ENCODE data around the gene UPK1A.
"Not testable (repeated sequence)": the region's sequence is repeated elsewhere in the genome, so short reads cannot be mapped to it uniquely, and the experiment has no call there.

Gene UPK1A

DNA sequence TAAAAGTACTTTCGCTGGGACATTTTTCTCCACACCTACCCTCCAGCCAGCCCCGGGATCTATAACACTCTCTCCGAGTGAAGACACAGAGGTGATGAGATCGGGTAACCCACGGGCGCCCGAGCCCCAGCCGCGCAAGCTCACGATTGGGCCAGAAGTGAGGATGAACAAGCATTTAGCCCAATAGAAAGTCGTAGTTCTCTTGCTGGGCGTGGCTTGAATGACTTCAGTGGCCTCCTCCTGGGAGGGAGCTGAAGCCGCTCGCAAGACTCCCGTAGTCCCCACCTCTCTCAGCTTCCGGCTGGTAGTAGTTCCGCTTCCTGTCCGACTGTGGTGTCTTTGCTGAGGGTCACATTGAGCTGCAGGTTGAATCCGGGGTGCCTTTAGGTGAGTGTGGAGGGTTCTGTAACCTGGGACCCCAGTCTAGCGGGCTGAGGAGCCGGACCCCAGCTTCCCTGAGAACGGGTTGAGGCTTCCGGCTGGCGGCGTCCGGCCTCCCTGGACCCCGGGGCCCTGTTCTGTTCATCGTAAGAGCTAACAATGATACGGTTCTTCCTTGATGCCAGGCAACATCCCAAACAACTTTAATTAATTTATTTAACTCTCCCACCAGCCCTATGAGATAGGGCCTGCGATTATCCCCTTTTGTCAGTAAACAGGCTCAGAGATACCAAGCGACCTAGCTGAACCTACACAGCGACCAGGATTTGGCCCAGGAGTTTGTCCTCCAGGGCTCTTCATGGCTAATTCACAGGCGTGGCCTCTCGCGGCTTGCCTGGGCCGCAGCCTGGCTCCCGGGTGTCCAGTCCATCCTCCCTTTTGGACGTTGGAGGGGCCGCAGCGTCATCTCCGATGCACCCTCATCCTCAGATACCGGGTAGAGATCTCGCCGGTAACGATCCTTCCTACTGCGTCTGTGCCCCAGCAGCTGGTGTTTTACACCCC, 18.0 kb upstream of the UPK1A start, which contains the start of gene COX6B1:
TSS of gene COX6B1 (plus strand) at position 307 of the 945 bp plus-strand sequence. CDS start 2,921 bp downstream, outside the sequence.
- no peaks in the 10 kb centered on the region for H3K9me3 ChIP-seq (ENCODE audit: insufficient read depth, low read length)
- peak within 1 kb of the TSS; percentile 84 for H3K9ac ChIP-seq (ENCODE audit: low read length)
- peaks cover 8% of the 10 kb centered on the region for H3K36me3 ChIP-seq (replicated peaks; ENCODE audit: low read depth, low read length)
- H3K4me3 ChIP-seq (ENCODE audit: low read length): peak within 1 kb of the TSS; percentile 91
- peak within 1 kb of the TSS; percentile 6; the same call in 1 of the 2 replicates for H2AFZ ChIP-seq (ENCODE audit: low read depth, low read length)
- no peak for TF ChIP-seq EZH2phosphoT487 (IDR thresholded peaks at IDR 0.05; ENCODE audit: low read depth)
- TF ChIP-seq, protein P1, sequence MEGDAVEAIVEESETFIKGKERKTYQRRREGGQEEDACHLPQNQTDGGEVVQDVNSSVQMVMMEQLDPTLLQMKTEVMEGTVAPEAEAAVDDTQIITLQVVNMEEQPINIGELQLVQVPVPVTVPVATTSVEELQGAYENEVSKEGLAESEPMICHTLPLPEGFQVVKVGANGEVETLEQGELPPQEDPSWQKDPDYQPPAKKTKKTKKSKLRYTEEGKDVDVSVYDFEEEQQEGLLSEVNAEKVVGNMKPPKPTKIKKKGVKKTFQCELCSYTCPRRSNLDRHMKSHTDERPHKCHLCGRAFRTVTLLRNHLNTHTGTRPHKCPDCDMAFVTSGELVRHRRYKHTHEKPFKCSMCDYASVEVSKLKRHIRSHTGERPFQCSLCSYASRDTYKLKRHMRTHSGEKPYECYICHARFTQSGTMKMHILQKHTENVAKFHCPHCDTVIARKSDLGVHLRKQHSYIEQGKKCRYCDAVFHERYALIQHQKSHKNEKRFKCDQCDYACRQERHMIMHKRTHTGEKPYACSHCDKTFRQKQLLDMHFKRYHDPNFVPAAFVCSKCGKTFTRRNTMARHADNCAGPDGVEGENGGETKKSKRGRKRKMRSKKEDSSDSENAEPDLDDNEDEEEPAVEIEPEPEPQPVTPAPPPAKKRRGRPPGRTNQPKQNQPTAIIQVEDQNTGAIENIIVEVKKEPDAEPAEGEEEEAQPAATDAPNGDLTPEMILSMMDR (IDR thresholded peaks at IDR 0.05; ENCODE audit: low read depth, low read length): no peak
- H3K79me2 ChIP-seq (ENCODE audit: low read length): peaks cover 31% of the 10 kb centered on the region
- H3K4me1 ChIP-seq (ENCODE audit: low read length): peaks cover 11% of the 10 kb centered on the region
- H3K27ac ChIP-seq (ENCODE audit: low read length): peak within 1 kb of the TSS; percentile 25
- no peaks in the 10 kb centered on the region for H3K27me3 ChIP-seq (ENCODE audit: low read depth, low read length)
- H3K4me2 ChIP-seq (ENCODE audit: low read length): peak within 1 kb of the TSS; percentile 99
- no peaks in the 10 kb centered on the region for H4K20me1 ChIP-seq (ENCODE audit: insufficient read depth, low read length)

DNA sequence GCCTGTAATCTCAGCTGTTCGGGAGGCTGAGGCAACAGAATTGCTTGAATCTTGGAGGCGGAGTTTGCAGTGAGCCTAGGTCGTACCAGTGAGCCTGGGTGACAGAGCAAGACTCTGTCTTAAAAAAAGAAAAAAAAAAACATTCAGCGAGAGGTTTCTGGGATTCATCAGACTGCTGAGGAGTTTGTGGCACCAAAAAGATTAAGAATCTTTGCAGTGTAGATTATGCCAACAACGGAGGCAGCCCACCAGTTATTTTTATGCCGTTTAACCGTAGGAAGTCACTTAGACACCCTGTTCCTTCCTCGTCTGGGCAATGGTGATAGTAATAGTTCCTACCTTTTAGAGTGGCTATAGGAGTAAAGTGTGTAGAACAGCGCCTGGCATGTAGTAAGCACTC, 15.7 kb upstream of the UPK1A start:
- Histone ChIP-seq H3K27ac (ENCODE audit: low read length) (no peak overlapping the region), H3K4me2 (ENCODE audit: low read length) (no peak overlapping the region), H3K36me3 (replicated peaks; ENCODE audit: low read depth, low read length) (peaks cover 16% of the 10 kb centered on the region), H4K20me1 (ENCODE audit: insufficient read depth, low read length) (no peaks in the 10 kb centered on the region), H3K4me1 (ENCODE audit: low read length) (peaks cover 5% of the 10 kb centered on the region), H2AFZ (ENCODE audit: low read depth, low read length) (no peak overlapping the region), H3K4me3 (ENCODE audit: low read length) (no peak overlapping the region), H3K9me3 (ENCODE audit: insufficient read depth, low read length) (no peaks in the 10 kb centered on the region), H3K9ac (ENCODE audit: low read length) (no peak overlapping the region), H3K27me3 (ENCODE audit: low read depth, low read length) (no peaks in the 10 kb centered on the region), H3K79me2 (ENCODE audit: low read length) (peaks cover 31% of the 10 kb centered on the region)
- TF ChIP-seq EZH2phosphoT487 (IDR thresholded peaks at IDR 0.05; ENCODE audit: low read depth): no peak
- TF ChIP-seq, protein P1 (IDR thresholded peaks at IDR 0.05; ENCODE audit: low read depth, low read length): no peak

DNA sequence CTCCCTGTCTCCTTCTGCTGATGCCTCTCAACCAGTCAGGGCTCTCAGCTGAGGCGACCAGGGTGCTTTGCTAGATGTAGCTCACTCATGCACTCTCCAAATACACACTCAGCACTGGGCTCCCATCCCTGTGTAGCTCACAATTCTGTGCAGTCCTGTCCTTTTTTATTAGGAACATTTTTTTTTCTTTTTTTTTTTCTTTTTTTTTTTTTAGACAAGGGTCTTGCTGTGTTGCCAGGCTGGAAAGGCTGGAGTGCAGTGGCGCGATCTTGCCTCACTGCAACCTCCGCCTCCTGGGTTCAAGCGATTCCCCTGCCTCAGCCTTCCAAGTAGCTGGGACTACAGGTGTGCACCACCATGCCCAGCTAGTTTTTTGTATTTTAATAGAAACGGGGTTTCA, 11.5 kb upstream of the UPK1A start:
- not testable (repeated sequence) for H3K4me2 ChIP-seq (ENCODE audit: low read length); H3K4me3 ChIP-seq (ENCODE audit: low read length); H3K27me3 ChIP-seq (ENCODE audit: low read depth, low read length); H4K20me1 ChIP-seq (ENCODE audit: insufficient read depth, low read length); H3K9me3 ChIP-seq (ENCODE audit: insufficient read depth, low read length); H3K27ac ChIP-seq (ENCODE audit: low read length); H2AFZ ChIP-seq (ENCODE audit: low read depth, low read length); H3K9ac ChIP-seq (ENCODE audit: low read length); H3K4me1 ChIP-seq (ENCODE audit: low read length)
- H3K36me3 ChIP-seq (replicated peaks; ENCODE audit: low read depth, low read length): peaks cover 38% of the 10 kb centered on the region
- peaks cover 15% of the 10 kb centered on the region for H3K79me2 ChIP-seq (ENCODE audit: low read length)

DNA sequence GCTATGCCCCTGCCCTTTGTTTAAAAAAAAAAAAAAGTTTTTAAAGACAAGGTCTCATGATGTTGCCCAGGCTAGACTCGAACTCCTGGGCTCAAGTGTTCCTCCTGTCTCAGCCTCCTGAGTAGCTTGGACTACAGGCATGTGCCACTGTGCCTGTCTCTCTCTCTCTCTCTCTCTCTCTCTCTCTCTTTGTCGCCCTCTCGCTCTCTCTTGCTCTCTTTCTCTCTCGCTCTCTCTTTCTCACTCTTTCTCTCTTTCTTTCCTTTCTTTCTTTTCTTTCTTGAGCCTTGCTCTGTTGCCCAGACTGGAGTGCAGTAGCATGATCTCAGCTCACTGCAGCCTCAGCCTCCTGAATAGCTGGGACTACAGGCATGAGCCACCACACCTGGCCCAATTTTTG, 10.7 kb upstream of the UPK1A start:
- Histone ChIP-seq H3K4me3 (ENCODE audit: low read length) (no peak overlapping the region), H3K27me3 (ENCODE audit: low read depth, low read length) (no peaks in the 10 kb centered on the region), H3K36me3 (replicated peaks; ENCODE audit: low read depth, low read length) (peaks cover 36% of the 10 kb centered on the region), H3K27ac (ENCODE audit: low read length) (no peak overlapping the region), H3K9ac (ENCODE audit: low read length) (no peak overlapping the region), H3K4me1 (ENCODE audit: low read length) (no peaks in the 10 kb centered on the region), H3K9me3 (ENCODE audit: insufficient read depth, low read length) (no peaks in the 10 kb centered on the region), H4K20me1 (ENCODE audit: insufficient read depth, low read length) (no peaks in the 10 kb centered on the region), H3K79me2 (ENCODE audit: low read length) (peaks cover 7% of the 10 kb centered on the region), H2AFZ (ENCODE audit: low read depth, low read length) (no peak overlapping the region), H3K4me2 (ENCODE audit: low read length) (no peak overlapping the region)
- TF ChIP-seq, protein P1 (IDR thresholded peaks at IDR 0.05; ENCODE audit: low read depth, low read length): no peak
- TF ChIP-seq EZH2phosphoT487 (IDR thresholded peaks at IDR 0.05; ENCODE audit: low read depth): no peak
